ENCODE measurements around the gene MGRN1.
"Not testable (repeated sequence)": the region's sequence is repeated elsewhere in the genome, so short reads cannot be mapped to it uniquely, and the experiment has no call there.

Gene MGRN1

GRCh38 chr16:4701791-4702465, 77.3 kb downstream of the MGRN1 start:
- no peak for DNase-seq

- DNase-seq: no peak
These were observed 77.8 kb downstream of the MGRN1 start for GRCh38 chr16:4702466-4702808.

DNA sequence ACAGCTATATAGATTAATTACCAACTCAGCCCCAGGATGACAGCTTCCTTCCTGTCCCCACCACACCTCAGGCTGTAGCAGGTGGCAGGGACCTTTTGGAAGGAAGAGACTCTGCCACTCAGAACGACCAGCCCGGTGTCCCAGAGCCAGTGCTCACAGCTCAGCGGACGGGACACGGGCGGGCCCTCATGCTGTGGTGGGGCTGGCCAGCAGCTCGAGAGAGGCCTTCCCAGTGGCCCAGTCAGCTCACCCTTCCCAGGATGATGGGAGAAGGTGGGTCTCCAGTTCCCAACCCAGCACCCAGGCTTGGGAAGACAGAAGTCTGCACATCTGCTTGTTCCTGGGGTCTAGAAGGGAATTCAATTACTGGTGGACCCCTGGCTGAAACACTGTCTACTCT, 79.3 kb downstream of the MGRN1 start:
- no peak for DNase-seq

DNA sequence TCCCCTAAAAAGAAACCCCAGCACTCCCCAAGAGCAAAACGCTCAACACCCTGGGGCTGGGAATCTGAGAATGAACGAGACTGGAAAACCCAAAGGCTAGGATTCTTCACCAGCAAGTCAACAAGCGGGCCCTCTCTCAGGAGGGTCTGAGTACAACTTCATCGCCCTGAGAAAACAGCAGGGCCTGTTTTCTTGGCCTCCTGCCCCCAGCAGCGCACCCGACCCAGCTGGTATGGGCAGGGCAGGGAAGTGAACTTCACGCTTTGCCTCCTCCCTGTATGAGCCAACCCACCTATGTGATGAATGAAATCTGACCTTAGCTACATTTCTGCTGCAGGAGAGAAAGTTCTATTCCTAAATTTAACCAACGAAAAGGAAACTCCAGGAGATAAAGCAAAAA, 79.9 kb downstream of the MGRN1 start:
- no peak for DNase-seq

DNA sequence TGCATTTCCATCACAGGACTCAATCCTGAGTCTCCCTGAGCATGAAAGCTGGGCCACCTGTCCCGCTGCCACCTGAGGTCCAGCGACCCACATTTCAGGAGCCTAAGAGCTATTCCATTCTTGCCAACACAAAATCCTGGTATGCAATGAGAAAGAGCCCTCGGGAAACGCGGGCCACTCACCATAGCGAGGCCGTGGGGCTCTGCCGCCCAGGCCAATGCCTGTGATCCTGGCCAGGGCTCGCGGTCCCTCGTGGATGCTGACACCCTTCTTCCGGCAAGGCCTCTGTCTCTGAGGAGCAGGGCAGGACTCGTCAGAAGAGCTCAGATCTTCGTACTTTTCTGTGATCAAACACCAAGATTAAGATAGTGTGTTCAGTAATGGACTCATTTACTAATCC, 80.3 kb downstream of the MGRN1 start:
- no peak for DNase-seq

DNA sequence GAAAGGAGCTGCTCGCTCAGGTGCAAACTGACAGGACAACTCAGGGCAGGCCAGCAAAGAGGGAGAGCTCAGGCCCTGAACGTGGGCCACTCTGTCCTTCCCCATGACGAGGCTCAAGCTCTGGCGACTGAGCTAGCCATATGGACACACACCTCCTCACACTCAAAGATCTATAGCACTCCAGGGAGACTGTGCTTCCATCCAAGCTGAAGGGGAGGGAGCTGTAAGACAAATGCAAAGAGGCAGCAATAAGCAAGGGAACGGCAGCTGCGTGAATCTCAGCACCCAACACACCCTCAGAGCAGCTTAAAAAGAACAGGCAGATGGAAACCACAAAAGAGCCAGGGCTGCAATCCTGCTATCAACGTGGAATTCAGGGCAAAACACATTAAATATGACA, 82.2 kb downstream of the MGRN1 start:
- no peak for DNase-seq

DNA sequence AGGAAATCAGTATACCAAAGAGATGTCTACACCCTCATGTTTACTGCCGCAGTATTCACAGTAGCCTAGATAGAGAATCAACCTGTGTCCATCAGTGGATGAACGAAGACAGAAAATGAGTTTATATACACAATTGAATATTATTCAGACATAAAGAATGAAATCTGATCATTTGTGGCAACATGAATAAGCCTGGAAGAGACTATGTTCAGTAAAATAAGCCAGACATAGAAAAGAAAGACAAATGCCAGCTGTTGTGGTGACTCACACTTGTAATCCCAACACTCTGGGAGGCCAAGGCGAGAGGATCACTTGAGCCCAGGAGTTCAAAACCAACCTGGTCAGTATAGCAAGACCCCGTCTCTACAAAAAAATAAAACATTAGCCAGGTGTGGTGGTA, 84.9 kb downstream of the MGRN1 start:
- no peak for DNase-seq

DNA sequence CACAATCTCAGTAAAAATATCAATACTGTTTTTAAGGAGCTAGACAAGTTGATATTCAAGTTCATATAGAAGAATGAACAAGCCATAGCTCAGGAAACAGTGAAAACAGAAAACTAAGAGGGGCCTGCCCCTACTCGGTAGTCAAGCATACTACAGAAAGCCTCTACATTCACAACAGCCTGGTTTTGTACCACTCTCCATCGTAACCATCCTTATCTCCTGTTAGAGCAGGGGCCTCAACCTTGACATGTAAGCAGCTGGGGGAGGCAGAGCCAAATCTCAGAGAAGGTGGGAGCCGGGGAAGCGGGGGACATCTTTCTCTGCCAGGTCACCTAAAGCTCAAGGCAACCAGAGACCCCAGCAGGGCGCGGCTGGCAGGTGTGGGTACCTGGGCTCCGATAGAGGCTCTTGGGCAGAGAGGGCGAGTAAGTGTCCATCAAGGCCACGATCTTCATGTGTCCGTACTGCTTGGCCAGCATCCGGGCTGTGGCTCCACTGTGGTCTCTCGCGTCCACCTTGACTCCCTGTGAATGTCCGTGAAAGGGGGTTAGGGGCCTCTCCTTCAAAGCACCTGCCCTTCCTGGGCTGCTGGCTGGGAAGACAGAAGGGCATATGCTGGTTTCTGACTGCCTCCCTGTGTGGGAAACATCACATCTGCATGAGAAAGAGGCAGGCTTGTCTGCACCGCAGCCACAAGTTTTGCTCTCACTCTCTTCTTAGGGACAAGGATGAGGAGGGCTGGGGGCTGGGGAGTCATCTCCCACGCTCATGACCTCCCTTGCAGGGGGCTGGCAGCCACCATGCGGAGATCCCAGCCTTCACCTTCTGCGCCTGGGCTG, 89.3 kb downstream of the MGRN1 start:
- no peak for DNase-seq

- no peak for DNase-seq
These were observed 90.4 kb downstream of the MGRN1 start for GRCh38 chr16:4714996-4715395.

GRCh38 chr16:4718466-4718865, 93.8 kb downstream of the MGRN1 start:
- no peak for DNase-seq

- no peak for DNase-seq
These were observed 98.6 kb downstream of the MGRN1 start for GRCh38 chr16:4723071-4723767.

- no peak for DNase-seq
These were observed 100.1 kb downstream of the MGRN1 start for GRCh38 chr16:4724661-4725270.

GRCh38 chr16:4726616-4727015, 102.0 kb downstream of the MGRN1 start:
- DNase-seq: no peak

- no peak for DNase-seq
These were observed 104.0 kb downstream of the MGRN1 start for GRCh38 chr16:4728676-4729075.

GRCh38 chr16:4729876-4730275, 105.2 kb downstream of the MGRN1 start:
- no peak for DNase-seq

DNA sequence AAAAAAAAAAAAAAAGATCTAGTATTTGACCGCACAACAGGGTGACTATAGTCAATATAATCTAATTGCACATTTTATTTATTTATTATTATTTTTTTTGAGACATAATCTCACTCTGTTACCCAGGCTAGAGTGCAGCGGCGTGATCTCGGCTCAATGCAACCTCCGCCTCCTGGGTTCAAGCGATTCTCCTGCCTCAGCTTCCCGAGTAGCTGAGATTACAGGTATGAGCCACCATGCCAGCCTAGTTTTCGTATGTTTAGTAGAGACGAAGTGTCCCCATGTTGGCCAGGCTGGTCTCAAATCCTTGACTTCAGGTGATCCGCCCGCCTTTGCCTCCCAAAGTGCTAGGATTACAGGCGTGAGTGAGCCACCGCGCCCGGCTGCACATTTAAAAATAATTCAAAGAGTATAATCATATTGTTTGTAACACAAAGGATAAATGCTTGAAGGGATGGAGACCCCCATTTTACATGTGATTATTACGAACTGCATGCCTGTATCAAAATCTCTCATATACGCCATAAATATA, 108.7 kb downstream of the MGRN1 start:
- DNase-seq: no peak

DNA sequence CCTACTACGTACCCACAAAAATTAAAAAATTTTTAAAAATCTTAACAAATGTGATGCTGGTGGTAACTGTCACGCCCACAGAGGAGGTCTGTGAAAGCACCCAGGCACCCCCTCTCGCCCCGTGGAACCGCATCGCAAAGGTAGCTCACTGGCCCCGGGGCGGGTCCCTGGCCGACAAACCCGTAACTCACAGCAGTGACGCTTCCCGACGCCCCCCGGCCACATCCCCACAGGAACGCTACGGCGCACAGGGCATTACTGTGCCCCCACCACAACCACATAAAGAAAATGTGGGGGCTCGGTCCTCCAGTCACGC, 109.1 kb downstream of the MGRN1 start:
- no peak for DNase-seq

DNA sequence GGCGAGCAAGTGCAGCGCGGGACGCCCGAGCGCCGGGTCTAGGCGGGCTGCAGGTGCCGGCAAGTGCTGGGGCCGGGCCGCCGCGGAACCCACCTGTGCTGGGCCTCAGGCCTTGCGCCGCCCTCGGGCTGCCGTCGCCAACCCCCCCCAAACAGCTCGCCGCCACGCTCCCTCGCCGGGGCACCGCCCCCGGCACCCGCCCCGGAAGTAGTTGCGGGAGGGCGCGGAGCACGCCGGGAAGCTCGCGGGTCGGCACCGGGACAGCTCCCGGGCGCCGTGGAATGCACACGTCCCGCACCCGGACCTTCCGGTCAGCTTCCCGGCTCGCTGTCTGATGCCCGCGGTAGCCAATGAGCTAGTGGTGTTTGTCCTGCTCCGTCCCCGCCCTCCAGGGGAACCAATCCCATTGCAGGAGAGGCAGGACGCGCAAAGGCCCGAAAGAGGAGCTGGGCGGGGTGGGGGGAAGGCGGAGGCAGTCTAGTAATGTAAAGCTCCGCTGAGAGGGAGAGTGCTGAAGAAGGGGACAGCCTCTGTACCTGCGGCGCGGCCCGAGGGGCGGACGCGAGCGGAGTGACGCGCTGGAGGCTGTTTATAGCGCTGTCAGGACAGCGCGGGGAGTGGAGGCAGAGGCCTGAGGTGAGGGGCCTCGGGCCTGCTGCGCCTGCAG, 109.6 kb downstream of the MGRN1 start, which contains the start of the genes ANKS3 and DNAAF8:
TSS of gene ANKS3 (minus strand) at position 209 of the 667 bp plus-strand sequence. CDS start 4,122 bp downstream, outside the sequence.
TSS of gene DNAAF8 (plus strand) at position 475 of the 667 bp plus-strand sequence. CDS start 1,978 bp downstream, outside the sequence.
- DNase-seq: peak; percentile 88

- peak in 1 of 2 experiments; percentile 51 for DNase-seq
These were observed 110.3 kb downstream of the MGRN1 start for GRCh38 chr16:4734730-4735535.

GRCh38 chr16:4736546-4736945, 111.9 kb downstream of the MGRN1 start:
- DNase-seq: no peak

- no peak for DNase-seq
These were observed 112.9 kb downstream of the MGRN1 start for GRCh38 chr16:4737545-4737944.

- not testable (repeated sequence) for DNase-seq
These were observed 113.7 kb downstream of the MGRN1 start for GRCh38 chr16:4738370-4738769.

All from SW 1271 (cell line).